ENCODE data around the gene SGSM2. TPM values are rescaled to one million over a fixed set of nuclear protein-coding genes. Genes with fewer than 3 reads are reported as not detected.

SGSM2 gene
- total and polyA plus RNA-seq, 2 of the 13 experiments (the other 11 are each of a cell fraction or from before 2014, with no cell fraction given): 30.4 to 51.3 TPM

DNA sequence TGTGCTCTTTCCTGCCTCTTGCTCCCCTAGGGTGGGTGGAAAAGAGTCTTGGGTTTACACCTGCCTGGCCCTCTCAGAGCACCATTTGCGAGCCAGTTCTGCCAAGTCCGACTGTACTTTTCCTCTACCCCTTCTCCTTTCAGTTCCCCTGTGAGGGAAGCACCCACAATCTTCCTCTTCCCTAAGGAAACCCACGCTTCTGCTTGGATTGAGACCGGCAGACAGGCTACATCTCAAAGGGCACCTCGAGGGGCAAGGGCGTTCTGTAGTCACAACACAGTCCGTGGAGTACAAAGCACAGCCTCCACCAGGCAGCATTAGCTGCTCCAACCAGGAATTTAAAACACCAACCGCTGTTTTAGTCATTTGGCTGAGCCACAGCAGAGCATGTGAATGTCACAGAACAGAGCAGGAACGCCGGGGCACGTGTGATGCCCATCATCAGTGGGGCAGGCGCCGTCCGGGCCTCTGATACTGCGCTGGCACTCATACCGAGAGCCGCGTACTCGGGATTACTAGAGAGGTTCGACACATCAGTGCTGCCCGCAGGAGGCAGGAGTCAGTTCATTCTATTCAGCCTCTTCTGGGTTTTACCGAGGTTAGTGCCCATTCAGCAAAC lies 77.3 kb downstream of the SGSM2 start (continued):
- TF ChIP-seq, protein P1, sequence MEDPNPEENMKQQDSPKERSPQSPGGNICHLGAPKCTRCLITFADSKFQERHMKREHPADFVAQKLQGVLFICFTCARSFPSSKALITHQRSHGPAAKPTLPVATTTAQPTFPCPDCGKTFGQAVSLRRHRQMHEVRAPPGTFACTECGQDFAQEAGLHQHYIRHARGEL (CRISPR knock-in tag; IDR thresholded peaks at IDR 0.05): no peak
- TF ChIP-seq ZBTB20 (CRISPR knock-in tag; IDR thresholded peaks at IDR 0.05; ENCODE audit: borderline replicate concordance, low read depth): no peak

DNA sequence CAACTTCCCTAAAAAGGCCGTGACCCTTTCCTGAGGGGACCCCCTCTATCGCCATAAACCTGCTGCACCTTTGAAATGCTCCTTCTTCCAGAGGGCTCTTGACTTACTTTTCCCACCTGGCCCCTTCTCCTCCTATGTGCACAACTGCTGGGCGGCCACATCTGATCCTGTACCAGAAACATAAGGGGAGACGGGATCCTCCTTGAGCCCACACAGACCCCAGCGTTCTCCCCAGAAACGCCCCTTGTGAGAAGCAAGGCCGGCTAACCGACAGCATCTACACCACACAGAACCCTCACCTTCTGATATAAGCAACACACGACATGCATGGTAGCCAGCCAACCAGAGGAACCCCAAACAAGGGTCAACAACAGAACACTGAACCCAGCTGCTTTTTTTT lies 77.8 kb downstream of the SGSM2 start:
- WGBS (ENCODE audit: low lambda C conversion rate): 89% methylated on average over 9 of the region's 9 CpGs
- TF ChIP-seq RBM22 (optimal IDR thresholded peaks at IDR 0.05; ENCODE audit: low read length) (peak; percentile 25), GATAD1 (CRISPR knock-in tag; IDR thresholded peaks at IDR 0.05) (no peak)
- Histone ChIP-seq H3K36me3 (replicated peaks in 1 of 2; ENCODE audit: control insufficient read depth in 1 of 2, insufficient read depth in 2 of 2, low read length in 2 of 2) (peaks cover 9 to 35% of the 10 kb centered on the region in 2 experiments; a peak in 4 of 5 replicates), H3K9me3 (ENCODE audit: low read length) (no peaks in the 10 kb centered on the region), H3K4me2 (ENCODE audit: low read depth, low read length) (no peak overlapping the region), H3K79me2 (ENCODE audit: insufficient read depth, low read length) (no peaks in the 10 kb centered on the region), H3K4me3 (replicated peaks in 1 of 3; ENCODE audit: insufficient read depth in 1 of 3, low read depth in 2 of 3, low read length in 3 of 3) (no peak overlapping the region), H3K9ac (ENCODE audit: insufficient read depth, low read depth, low read length) (no peak overlapping the region), H3K27me3 (ENCODE audit: control insufficient read depth in 1 of 2, insufficient read depth in 2 of 2, low read length in 2 of 2) (no peaks in the 10 kb centered on the region), H4K20me1 (ENCODE audit: insufficient read depth, low read length) (no peaks in the 10 kb centered on the region; the same call in 1 of the 2 replicates), H2AFZ (ENCODE audit: low read length) (no peak overlapping the region), H3K27ac (ENCODE audit: extremely low read length, insufficient read depth, low read length) (no peak overlapping the region), H3K4me1 (ENCODE audit: insufficient read depth, low read length) (peaks cover 7% of the 10 kb centered on the region; the same call in 1 of the 2 replicates)
- in situ Hi-C loops (cut with HindIII; ENCODE audit: extremely low pct_ligation_motif_present, low pct_unique_long_range_greater_than_20kb) (no loop called here), intact Hi-C loops (cut with micrococcal nuclease; ENCODE audit: unreplicated experiment) (no loop called here)
- ChIA-PET POLR2A (interaction anchor here (2.5 kb wide), 1 partner anchor 32 kb away, joined by 31 read pairs; no protein-coding TSS in a partner anchor), CTCF (ENCODE audit: low intra/inter-chr PET ratio, low total read pairs) (interaction anchor here (3.9 kb wide), 1 partner anchor 32 kb away, joined by 65 read pairs; no protein-coding TSS in a partner anchor)
- no peak for DNase-seq (ENCODE audit: low spot score)
- no peak for FAIRE-seq
- BruUV-seq (replicated peaks): no TSS peak
- ATAC-seq: no peak

Data from HepG2 (cell line).